Mammary epithelial cell (primary cell): ENCODE results near the gene GLA.

Experiments
- EZH2 ChIP-seq: IDR thresholded peaks from 2 replicates; pipeline ENCODE4 v1.6.1; 2012; ENCODE audit warnings: low read length, inconsistent platforms, borderline replicate concordance
- TF ChIP-seq, protein P1 (sequence below), 2 donors: IDR thresholded peaks in 1 of 2; conservative IDR thresholded peaks in 1 of 2; 2 replicates each; pipeline ENCODE4 v1.5.1; 2011 to 2012; ENCODE audit warnings: inconsistent platforms in 2 of 2, low read length in 2 of 2, mild to moderate bottlenecking in 2 of 2, control low read depth in 1 of 2, low read depth in 1 of 2; ENCODE audit not compliant: insufficient read depth in 1 of 2; ENCODE audit errors: extremely low read depth in 1 of 2

DNA sequence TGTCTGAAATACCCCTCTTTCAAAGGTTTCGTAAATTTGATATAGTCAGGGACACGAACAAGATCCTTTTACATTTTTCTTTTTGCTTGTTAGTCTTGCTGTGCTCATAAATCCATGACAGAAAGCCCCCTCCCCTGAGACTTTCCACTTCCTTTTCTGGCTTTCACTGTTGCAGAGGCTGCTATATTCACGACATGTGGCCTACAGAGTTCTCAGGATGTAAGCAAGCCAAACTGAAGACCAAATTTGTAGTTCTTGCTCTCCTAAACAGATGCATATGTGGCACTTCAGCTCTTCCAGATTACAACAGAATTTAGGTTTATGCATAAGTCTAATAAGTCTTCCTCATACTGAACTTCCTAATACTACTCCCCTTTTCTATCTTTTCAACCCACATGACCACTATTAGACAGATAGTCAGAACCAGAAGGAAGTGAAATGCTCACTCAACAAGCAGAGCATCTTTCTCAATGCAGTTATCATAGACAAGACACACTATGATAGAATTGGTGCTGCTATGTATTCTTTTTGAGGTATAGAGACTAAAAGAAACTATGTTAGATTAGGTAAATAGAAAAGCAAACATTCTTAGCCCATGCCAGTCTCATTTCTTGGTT is 36.7 kb downstream of the GLA start:
- TF ChIP-seq, protein P1, sequence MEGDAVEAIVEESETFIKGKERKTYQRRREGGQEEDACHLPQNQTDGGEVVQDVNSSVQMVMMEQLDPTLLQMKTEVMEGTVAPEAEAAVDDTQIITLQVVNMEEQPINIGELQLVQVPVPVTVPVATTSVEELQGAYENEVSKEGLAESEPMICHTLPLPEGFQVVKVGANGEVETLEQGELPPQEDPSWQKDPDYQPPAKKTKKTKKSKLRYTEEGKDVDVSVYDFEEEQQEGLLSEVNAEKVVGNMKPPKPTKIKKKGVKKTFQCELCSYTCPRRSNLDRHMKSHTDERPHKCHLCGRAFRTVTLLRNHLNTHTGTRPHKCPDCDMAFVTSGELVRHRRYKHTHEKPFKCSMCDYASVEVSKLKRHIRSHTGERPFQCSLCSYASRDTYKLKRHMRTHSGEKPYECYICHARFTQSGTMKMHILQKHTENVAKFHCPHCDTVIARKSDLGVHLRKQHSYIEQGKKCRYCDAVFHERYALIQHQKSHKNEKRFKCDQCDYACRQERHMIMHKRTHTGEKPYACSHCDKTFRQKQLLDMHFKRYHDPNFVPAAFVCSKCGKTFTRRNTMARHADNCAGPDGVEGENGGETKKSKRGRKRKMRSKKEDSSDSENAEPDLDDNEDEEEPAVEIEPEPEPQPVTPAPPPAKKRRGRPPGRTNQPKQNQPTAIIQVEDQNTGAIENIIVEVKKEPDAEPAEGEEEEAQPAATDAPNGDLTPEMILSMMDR (conservative IDR thresholded peaks at IDR 0.05 in 1 of 2, IDR thresholded peaks at IDR 0.05 in 1 of 2; ENCODE audit: extremely low read depth in 1 of 2, insufficient read depth in 1 of 2, low read depth in 1 of 2, low read length in 2 of 2) = no peak
- TF ChIP-seq EZH2 = no peak
